Stomach smooth muscle (tissue), 2 donors: ENCODE results near the gene C22orf39.

Source experiments
- H3K27ac ChIP-seq: one replicate; pipeline ENCODE4 v1.7.0; 2013; ENCODE audit warnings: mild to moderate bottlenecking, low read length, inconsistent platforms
- H3K27me3 ChIP-seq, 2 donors: one replicate each; pipeline ENCODE4 v1.7.0; 2013; ENCODE audit warnings: low read length in 2 of 2; ENCODE audit not compliant: insufficient read depth in 2 of 2, control insufficient read depth in 1 of 2
- H3K36me3 ChIP-seq, 2 donors: one replicate each; pipeline ENCODE4 v1.7.0; 2013; ENCODE audit warnings: low read length in 2 of 2; ENCODE audit not compliant: control insufficient read depth in 2 of 2, insufficient read depth in 2 of 2
- H3K4me1 ChIP-seq: one replicate; pipeline ENCODE4 v1.7.0; 2013; ENCODE audit warnings: low read length; ENCODE audit not compliant: control insufficient read depth, insufficient read depth
- H3K4me3 ChIP-seq, 2 donors: one replicate each; pipeline ENCODE4 v1.7.0; 2013; ENCODE audit warnings: low read length in 2 of 2
- H3K9ac ChIP-seq, 2 donors: one replicate each; pipeline ENCODE4 v1.7.0; 2013; ENCODE audit warnings: low read length in 2 of 2, mild to moderate bottlenecking in 1 of 2
- H3K9me3 ChIP-seq, 2 donors: one replicate each; pipeline ENCODE4 v1.7.0; 2013; ENCODE audit warnings: low read length in 2 of 2; ENCODE audit not compliant: control insufficient read depth in 2 of 2
- donor health status: healthy.
- donor health status: Pancreatic carcinoma.

The C22orf39 gene, protein sequence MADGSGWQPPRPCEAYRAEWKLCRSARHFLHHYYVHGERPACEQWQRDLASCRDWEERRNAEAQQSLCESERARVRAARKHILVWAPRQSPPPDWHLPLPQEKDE

DNA sequence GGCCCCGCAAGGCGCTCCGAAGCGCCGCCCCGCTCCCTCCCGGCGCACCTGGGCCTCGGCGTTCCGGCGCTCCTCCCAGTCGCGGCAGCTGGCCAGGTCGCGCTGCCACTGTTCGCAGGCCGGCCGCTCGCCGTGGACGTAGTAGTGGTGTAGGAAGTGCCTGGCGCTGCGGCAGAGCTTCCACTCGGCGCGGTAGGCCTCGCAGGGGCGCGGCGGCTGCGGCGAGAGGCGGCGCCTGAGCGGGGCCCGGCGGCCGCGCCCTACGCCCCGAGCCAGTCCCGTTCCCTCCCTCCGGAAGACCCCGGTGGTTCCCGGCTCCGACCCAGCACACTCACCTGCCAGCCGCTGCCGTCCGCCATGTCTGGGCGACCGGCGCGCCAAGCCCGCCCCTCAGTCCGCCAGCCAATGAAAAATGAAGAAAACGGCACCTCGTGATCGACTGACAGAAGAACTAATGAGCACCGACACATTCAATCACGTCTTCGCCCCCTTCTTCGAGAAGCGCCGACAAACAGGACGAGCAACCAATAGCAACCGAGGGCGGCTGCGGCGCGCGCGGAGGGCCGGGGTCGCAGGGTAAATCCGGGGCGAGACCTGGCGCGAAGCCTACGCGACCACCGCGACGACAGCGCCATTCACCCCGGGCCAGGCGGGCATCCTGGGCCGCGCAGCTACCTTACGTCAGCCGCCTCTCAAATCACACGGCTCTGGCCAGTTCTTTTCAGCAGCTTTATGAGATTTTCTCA is at the start of gene C22orf39:
Gene C22orf39 (minus strand): TSS at position 382 of the 746 bp plus-strand sequence. CDS start 23 bp downstream, at position 359.
- H3K27me3 ChIP-seq = no peaks in the 10 kb centered on the region
- peak within 1 kb of the TSS; percentile 84 for H3K27ac ChIP-seq
- peaks cover 15 to 21% of the 10 kb centered on the region in 2 donors for H3K36me3 ChIP-seq
- H3K9me3 ChIP-seq = no peaks in the 10 kb centered on the region
- H3K4me3 ChIP-seq = peak within 1 kb of the TSS; percentile 93 to 94
- H3K9ac ChIP-seq = peak within 1 kb of the TSS; percentile 90 to 91
- peaks cover 23% of the 10 kb centered on the region for H3K4me1 ChIP-seq

DNA sequence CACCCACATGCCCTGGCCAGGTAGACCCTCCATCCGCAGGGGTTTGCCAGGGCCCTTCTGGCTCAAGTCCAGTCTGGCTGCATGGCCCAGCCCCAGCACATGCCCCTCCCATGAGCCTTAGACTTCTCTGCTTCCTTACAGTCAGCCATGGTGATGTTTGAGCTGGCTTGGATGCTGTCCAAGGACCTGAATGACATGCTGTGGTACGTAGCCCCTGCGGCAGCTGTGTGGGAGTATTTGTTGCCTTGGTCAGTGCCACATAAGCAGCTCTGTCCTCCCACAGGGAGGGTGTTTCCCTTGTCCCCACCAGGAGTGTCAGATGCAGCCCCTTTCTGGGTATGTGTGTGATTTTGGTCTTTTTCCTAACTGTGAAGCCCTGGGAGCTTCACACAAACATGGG is 49.7 kb upstream of the C22orf39 start:
- no peaks in the 10 kb centered on the region for H3K9me3 ChIP-seq
- H3K4me1 ChIP-seq = no peaks in the 10 kb centered on the region
- no peak overlapping the region for H3K27ac ChIP-seq
- no peak overlapping the region for H3K4me3 ChIP-seq
- H3K27me3 ChIP-seq = peaks cover 0 to 2% of the 10 kb centered on the region in 2 donors
- no peaks in the 10 kb centered on the region for H3K36me3 ChIP-seq
- no peak overlapping the region for H3K9ac ChIP-seq

DNA sequence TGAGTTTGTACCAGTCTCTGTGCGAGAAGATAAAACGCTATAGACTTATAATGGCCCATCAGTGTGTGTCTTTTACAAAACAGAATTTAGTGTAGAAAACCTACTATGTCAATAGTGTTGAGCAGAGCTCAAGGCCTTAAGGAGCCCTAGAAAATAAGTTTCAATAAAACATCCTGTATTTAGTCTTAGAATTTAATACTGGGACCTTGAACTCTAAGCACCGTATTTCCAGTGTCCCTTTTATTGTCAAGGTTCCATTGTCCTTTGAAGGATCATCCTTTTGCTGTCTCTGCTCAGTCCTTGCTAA is 48.8 kb upstream of the C22orf39 start:
- H3K4me1 ChIP-seq = no peaks in the 10 kb centered on the region
- no peaks in the 10 kb centered on the region for H3K9me3 ChIP-seq
- no peak overlapping the region for H3K27ac ChIP-seq
- no peaks in the 10 kb centered on the region for H3K36me3 ChIP-seq
- H3K27me3 ChIP-seq = peaks cover 0 to 2% of the 10 kb centered on the region in 2 donors
- no peak overlapping the region for H3K4me3 ChIP-seq
- no peak overlapping the region for H3K9ac ChIP-seq

DNA sequence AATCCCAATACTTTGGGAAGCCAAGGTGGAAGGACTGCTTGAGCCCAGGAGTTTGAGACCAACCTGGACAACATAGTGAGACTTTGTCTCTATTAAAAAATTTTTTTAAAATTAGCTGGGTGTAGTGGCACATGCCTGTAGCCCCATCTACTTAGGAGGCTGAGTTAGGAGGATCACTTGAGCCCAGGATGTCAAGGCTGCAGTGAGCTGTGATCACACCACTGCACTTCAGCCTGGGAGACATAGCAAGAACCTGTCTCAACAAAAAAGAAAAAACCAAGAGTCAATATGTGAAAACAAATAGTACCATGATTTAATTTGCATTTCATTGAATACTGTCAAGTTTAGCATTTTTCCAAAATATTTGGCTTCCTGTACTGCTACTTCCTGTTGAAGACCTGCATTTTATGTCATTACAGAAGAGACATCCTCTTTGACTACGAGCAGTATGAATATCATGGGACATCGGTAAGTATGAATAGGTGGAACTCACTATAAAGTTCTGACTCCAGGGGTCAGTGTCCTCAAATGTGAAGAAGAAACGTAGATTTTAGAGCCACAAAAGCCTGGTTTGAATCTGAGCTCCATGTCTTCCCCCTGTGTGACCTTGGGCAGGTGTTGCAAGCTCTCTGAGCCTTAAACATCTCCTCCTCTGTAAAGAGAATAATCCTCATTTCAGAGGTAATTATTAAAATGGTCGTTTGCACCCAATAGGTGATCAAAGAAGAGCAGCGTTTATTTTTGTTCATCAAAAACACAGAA is 48.2 kb upstream of the C22orf39 start:
- Histone ChIP-seq H3K9ac (no peak overlapping the region), H3K4me1 (no peaks in the 10 kb centered on the region), H3K27ac (no peak overlapping the region), H3K36me3 (no peaks in the 10 kb centered on the region), H3K27me3 (peaks cover 0 to 2% of the 10 kb centered on the region in 2 donors), H3K9me3 (no peaks in the 10 kb centered on the region), H3K4me3 (no peak overlapping the region)

DNA sequence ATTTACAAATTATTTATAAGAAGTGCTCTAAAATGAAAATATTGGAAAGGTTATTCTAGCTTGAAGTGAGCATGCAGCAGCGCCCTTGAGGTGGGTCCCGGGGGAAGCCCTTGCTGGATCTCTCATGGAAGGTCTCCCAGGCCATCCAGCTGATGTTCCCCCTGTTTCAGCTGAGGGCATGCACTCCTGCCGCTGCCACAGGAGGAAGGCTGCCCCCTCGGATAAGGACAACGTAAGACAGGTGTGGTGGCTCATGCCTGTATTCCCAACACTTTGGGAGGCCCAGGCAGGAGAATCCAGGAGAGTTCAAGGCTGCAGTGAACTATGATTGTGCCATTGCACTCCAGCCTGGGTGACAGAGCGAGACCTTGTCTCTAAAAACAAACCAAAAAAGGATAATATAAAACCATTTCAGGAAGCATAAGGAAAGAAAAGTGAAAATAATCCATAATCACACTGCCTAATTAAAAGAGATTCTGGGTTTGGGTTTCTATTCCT is 47.2 kb upstream of the C22orf39 start:
- no peaks in the 10 kb centered on the region for H3K9me3 ChIP-seq
- H3K9ac ChIP-seq = no peak overlapping the region
- H3K27me3 ChIP-seq = peaks cover 0 to 2% of the 10 kb centered on the region in 2 donors
- H3K27ac ChIP-seq = no peak overlapping the region
- no peak overlapping the region for H3K4me3 ChIP-seq
- H3K4me1 ChIP-seq = no peaks in the 10 kb centered on the region
- no peaks in the 10 kb centered on the region for H3K36me3 ChIP-seq

DNA sequence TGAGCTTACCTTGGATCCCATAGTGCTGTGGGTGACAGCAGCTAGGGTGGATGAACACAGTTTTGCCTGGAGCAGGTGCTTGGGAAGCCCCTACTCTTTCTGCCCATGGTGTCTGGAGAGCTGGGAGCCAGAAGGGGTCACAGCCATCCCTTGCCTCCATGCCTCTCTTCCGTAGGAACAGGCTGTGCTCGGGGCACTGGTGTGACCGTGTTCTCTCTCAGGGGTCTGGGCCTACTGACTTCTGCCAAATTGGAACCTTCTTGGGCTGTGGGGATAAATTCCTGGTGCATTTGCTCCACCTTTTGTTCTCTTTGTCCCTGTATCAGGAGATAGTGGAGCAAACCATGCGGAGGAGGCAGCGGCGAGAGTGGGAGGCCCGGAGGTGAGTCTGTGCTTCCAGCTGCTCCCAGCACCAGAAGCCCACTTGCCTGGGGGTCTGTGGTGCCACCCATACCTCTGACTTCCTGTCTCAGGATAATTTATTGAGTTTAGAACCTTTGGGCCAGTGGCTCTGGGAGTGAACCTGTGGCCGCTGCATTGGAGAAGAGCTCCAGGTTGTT is 46.6 kb upstream of the C22orf39 start:
- Histone ChIP-seq H3K9ac (no peak overlapping the region), H3K4me3 (no peak overlapping the region), H3K27me3 (peaks cover 0 to 2% of the 10 kb centered on the region in 2 donors), H3K36me3 (no peaks in the 10 kb centered on the region), H3K27ac (no peak overlapping the region), H3K4me1 (no peaks in the 10 kb centered on the region), H3K9me3 (no peaks in the 10 kb centered on the region)

DNA sequence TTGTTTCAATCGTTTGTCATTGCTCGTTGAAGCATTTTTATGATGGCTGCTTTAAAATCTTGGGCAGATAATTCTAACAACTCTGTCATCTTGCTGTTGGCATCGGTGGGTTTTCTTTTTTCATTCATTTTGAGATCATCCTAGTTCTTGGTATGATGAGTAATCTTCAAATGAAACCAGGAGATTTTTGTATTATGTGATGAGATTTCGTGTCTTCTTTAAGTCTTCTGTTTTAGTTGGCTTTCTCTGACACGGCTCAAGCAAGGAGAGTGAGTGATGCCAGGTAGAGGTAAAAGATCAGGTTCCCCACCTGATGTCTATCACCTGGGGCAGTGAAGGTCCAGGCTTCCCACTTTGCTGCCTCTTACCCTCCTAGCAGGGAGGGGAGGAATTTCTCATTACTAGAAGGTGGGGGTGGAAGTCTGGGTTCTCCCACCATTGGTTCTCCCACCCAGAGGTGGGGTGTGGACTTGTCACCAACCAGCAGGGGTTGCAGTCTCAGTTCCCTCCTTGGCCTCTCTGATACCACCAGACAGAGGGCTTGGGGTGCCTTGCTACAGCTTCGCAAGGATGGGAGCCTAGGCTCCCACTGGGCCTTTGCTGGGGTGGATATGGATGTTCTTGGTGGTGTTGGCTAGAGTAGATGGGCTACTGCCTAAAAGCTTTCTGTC is 45.1 kb upstream of the C22orf39 start:
- Histone ChIP-seq H3K27me3 (peaks cover 0 to 2% of the 10 kb centered on the region in 2 donors), H3K9me3 (no peaks in the 10 kb centered on the region), H3K9ac (no peak overlapping the region), H3K36me3 (no peaks in the 10 kb centered on the region), H3K4me3 (no peak overlapping the region), H3K27ac (no peak overlapping the region), H3K4me1 (no peaks in the 10 kb centered on the region)

DNA sequence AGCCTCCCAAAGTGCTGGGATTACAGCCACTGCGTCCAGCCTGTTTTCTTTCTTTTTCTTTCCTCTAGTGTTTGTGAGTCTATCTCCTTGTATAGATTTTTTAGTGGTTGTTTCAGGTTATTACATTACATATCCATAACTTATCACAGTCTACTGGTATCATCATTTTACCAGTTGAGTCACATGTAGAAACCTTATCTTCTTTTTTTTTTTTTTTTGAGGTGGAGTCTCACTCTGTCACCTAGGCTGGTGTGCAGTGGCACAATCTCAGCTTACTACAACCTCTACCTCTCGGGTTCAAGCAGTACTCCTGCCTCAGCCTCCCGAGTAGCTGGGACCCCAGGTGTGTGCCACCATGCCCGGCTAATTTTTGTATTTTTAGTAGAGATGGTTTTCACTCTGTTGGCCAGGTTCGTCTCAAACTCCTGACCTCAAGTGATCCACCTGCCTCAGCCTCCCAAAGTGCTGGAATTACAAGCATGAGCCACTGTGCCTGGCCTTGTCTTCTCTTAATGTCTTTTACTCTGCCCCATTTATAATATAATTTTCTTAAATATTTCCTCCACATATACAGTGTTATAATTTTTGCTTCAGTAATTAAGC is 43.2 kb upstream of the C22orf39 start:
- Histone ChIP-seq H3K4me1 (no peaks in the 10 kb centered on the region), H3K9me3 (no peaks in the 10 kb centered on the region), H3K9ac (no peak overlapping the region), H3K4me3 (no peak overlapping the region), H3K27me3 (peaks cover 0 to 2% of the 10 kb centered on the region in 2 donors), H3K36me3 (no peaks in the 10 kb centered on the region), H3K27ac (no peak overlapping the region)

DNA sequence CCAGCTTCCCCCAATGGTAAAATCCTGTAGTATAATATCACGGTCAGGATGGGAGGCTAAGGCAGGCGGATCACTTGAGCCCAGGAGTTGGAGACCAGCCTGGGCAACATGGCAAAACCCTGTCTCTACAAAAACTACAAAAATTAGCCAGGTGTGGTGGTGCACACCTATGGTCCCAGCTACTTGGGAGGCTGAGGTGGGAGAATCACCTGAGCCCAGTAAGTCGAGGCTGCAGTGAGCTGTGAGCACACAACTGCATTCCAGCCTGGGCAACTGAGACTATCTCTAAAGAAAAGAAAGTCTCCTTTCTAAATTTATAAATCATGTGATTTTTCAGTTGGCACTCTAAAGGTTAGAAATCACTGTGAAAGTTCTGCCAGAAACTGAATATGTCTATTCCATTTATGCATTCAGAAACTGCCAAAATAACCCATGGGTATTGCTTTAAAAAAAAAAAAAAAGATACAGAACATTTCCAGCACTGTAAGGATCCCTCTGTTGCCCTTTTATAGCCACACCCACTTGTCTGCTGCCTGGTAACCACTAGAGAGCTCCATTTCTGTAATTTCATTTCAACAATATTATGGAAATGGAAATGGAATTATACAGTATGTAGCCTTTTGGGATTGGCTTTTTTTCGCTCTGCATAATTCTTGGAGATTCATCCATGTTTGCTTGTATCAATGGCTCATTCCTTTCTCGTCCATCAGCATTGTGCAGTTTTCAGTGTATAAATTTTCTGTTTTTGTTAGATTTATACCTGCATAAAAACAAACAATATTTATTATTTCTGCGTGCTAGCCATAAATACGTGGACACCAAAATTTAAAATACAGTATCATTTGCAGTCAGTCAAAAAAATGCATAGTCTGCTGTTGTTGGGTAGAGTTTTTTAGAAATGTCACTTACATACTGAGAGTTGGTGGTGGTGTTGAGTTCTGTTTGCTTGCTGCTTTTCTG is 41.7 kb upstream of the C22orf39 start:
- H3K9me3 ChIP-seq = no peaks in the 10 kb centered on the region
- no peak overlapping the region for H3K4me3 ChIP-seq
- no peak overlapping the region for H3K27ac ChIP-seq
- H3K36me3 ChIP-seq = no peaks in the 10 kb centered on the region
- H3K27me3 ChIP-seq = peaks cover 0 to 1% of the 10 kb centered on the region in 2 donors
- H3K4me1 ChIP-seq = no peaks in the 10 kb centered on the region
- no peak overlapping the region for H3K9ac ChIP-seq
